Right lung (tissue), 10 donors: ENCODE results near the gene CPSF7. TPM values are rescaled to one million over a fixed set of nuclear protein-coding genes. Genes with fewer than 3 reads are reported as not detected.
"Not testable (repeated sequence)": the region's sequence is repeated elsewhere in the genome, so short reads cannot be mapped to it uniquely, and the experiment has no call there.

ENCODE experiments used
- DNase-seq, 2 donors: peaks; one replicate each; pipeline ENCODE4 v3.0.0-alpha.2; 2013
- long read RNA-seq, 8 donors: transcript quantifications; one replicate each; lab custom pipeline, GENCODE V29; 2026
- polyA plus RNA-seq, 5 donors: library from polyadenylated mRNA; unstranded; fragments of 120-200 nt; gene quantifications; one replicate each; pipeline versions ENCODE4 v1.2.1 to v1.2.3, GENCODE V29; 2013; ENCODE audit warnings: inconsistent platforms in 1 of 5, low replicate concordance in 1 of 5; ENCODE audit not compliant: insufficient read length in 5 of 5, insufficient read depth in 1 of 5

CPSF7 gene, protein sequence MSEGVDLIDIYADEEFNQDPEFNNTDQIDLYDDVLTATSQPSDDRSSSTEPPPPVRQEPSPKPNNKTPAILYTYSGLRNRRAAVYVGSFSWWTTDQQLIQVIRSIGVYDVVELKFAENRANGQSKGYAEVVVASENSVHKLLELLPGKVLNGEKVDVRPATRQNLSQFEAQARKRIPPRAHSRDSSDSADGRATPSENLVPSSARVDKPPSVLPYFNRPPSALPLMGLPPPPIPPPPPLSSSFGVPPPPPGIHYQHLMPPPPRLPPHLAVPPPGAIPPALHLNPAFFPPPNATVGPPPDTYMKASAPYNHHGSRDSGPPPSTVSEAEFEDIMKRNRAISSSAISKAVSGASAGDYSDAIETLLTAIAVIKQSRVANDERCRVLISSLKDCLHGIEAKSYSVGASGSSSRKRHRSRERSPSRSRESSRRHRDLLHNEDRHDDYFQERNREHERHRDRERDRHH
- 100 to 1,000 TPM in 4 of 5 donors, 10 to 100 TPM in 1; 97.9 to 126 (median 112) TPM for polyA plus RNA-seq
- long read RNA-seq, donor 1, transcript CPSF7-202 (10 exons, 3,650 nt): minor isoform, 6 of 153 reads
- long read RNA-seq, donor 1, transcript CPSF7-205 (10 exons, 3,524 nt): major isoform, 7 of 153 reads
- long read RNA-seq, donor 1, transcript CPSF7-222 (6 exons, 722 nt): minor isoform, 5 of 153 reads
- long read RNA-seq, donor 1, partial matches to known transcripts: 89 of 153 reads
- long read RNA-seq, donor 1, other reads (novel, unspliced or antisense): 43 of 153 reads
- long read RNA-seq, donor 2, transcript CPSF7-202 (10 exons, 3,650 nt): minor isoform, 5 of 18 reads
- long read RNA-seq, donor 2, transcript CPSF7-205 (10 exons, 3,524 nt): major isoform, 6 of 18 reads
- long read RNA-seq, donor 2, partial matches to known transcripts: 6 of 18 reads
- long read RNA-seq, donor 2, other reads (novel, unspliced or antisense): 0 of 18 reads
- long read RNA-seq, donor 3, partial matches to known transcripts: 15 of 16 reads
- long read RNA-seq, donor 3, other reads (novel, unspliced or antisense): 0 of 16 reads
- long read RNA-seq, donor 4, partial matches to known transcripts: 15 of 20 reads
- long read RNA-seq, donor 4, other reads (novel, unspliced or antisense): 0 of 20 reads
- long read RNA-seq, donor 5, transcript CPSF7-205 (10 exons, 3,524 nt): minor isoform, 6 of 182 reads
- long read RNA-seq, donor 5, transcript CPSF7-202 (10 exons, 3,650 nt): major isoform, 8 of 182 reads
- long read RNA-seq, donor 5, partial matches to known transcripts: 107 of 182 reads
- long read RNA-seq, donor 5, other reads (novel, unspliced or antisense): 56 of 182 reads
- long read RNA-seq, donor 6, transcript CPSF7-205 (10 exons, 3,524 nt): major isoform, 9 of 41 reads
- long read RNA-seq, donor 6, transcript CPSF7-202 (10 exons, 3,650 nt): minor isoform, 5 of 41 reads
- long read RNA-seq, donor 6, partial matches to known transcripts: 23 of 41 reads
- long read RNA-seq, donor 6, other reads (novel, unspliced or antisense): 0 of 41 reads
- long read RNA-seq, donor 7, transcript CPSF7-205 (10 exons, 3,524 nt): major isoform, 7 of 121 reads
- long read RNA-seq, donor 7, partial matches to known transcripts: 65 of 121 reads
- long read RNA-seq, donor 7, other reads (novel, unspliced or antisense): 43 of 121 reads
- long read RNA-seq, donor 8, partial matches to known transcripts: 6 of 17 reads
- long read RNA-seq, donor 8, other reads (novel, unspliced or antisense): 0 of 17 reads

DNA sequence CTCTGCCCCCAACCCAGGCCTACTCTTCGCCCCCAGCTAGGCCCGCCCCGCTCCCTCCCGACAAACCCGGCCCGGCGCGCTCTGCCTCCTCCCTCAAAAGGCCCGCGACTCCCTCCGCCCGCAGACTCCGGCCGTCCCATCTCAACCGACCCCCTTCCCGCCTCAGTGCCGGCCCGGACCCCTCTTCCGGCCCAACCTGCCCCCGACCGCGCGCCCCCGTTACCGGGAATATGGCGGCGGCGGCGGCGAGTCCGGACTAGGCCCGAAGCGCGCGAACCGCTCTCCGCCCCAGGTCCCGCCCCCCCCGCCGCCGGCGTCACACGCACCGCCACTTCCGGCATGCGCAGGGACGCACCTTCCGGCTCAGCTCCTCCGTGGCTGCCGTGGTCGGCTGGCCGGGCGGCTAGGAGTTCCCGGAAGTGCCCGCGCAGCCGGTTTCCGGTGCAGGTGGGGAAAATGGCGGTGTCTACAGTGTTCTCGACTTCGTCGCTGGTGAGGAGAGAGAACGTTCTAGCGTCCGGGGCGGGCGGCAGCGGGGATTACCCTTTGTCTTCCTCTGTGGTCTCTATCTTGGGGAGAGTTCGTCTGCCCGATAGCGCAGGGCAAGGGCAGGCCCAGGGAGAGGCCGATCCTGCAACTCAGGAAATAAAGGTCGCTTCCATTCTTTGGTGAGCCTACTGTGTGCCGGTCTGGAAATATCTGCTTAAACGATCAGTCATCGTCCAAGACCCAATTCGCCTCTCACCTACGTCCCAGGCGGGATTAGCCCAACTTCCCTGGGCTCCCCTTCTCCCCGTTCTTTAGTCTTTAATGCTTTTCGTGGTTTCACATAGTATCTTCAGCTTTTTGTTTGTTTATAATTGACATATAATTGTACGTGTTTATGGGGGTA lies at the start of gene CPSF7, which contains the start of gene SDHAF2:
CPSF7 (minus strand) TSS at position 285 of the 892 bp plus-strand sequence. CDS start 740 bp downstream, outside the sequence.
SDHAF2 (plus strand) TSS at position 434 of the 892 bp plus-strand sequence; CDS start at position 457, 23 bp downstream.
- peak; percentile 94 to 96 for DNase-seq

DNA sequence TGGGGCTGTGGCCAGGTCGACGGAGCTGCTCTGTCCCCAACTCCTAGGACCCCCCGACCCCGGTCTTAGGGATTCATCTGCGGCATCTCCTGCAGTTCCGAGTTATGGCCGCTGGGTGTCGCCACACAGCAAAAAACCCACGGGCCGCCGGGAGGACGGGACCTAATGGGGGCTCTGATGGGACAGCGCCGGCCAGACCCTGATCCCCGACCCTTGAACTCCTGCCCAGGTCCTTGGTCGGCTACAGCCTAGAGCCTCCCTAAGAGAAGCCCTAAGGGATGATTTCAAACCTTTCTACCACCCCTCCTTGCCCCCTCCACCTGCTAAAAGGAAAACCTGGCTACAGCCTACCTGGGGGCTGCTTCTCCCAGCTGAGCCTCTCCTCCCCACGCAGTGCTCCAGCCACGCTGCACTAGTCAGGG lies 48.0 kb upstream of the CPSF7 start:
- DNase-seq: peak in 1 of 2 donors; percentile 26

DNA sequence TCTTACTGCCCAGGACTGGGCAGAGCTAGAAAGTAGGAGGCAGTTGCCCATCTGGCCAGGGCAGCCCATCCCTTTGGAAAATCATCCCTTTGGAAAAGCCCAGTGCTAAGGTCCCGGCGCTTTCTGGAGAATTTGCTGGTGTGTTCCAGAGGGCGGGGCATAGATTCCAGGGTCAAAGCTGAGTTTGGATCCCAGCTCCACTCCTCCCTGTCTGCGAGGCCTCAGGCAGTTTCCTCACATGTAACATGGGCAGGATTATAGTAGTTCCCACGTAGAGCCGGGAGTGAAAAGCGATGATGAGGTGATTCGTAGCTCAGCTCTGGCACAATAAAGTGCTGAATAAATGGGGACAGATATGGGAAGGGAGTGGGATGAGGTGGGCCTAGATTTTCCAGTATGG lies 47.4 kb upstream of the CPSF7 start:
- no peak for DNase-seq

DNA sequence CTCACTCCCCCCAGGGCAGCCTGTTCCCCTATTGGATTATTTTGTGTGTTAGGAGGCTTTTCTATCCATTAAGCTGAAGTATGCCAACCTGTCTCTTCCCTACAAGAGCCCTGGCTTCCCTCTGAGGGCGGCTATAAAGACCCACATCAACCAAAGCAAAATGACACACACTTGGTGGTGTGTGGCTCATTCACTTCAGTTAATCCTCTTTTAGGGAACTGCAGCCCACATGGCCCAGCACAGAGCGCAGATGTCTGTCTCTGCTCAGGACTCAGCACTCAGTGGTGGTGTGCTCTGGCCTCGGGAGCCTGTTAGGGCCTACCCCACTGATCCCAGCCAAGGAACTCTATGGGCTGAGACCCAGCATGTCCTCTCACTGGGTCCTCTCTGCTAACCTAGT lies 46.6 kb upstream of the CPSF7 start:
- DNase-seq: no peak

DNA sequence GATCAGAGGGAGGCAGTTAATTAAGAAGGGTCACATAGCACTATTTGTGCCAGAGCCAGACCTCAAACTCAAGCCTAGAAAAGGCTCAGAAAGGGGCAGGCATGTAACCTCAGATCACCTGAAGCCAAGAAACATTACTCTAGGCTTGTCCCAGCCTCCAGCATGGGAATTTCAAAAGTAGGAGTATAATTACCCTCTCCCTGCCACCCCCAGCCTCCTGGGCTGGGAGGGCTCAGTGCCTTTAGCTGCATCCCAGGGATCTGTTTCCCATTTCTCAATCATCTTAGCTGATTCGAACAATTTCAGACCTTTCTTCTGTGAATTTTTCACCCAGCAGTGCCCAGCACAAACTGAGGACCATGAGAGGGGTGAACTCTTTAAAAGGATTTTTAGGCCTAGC lies 45.7 kb upstream of the CPSF7 start:
- no peak for DNase-seq

DNA sequence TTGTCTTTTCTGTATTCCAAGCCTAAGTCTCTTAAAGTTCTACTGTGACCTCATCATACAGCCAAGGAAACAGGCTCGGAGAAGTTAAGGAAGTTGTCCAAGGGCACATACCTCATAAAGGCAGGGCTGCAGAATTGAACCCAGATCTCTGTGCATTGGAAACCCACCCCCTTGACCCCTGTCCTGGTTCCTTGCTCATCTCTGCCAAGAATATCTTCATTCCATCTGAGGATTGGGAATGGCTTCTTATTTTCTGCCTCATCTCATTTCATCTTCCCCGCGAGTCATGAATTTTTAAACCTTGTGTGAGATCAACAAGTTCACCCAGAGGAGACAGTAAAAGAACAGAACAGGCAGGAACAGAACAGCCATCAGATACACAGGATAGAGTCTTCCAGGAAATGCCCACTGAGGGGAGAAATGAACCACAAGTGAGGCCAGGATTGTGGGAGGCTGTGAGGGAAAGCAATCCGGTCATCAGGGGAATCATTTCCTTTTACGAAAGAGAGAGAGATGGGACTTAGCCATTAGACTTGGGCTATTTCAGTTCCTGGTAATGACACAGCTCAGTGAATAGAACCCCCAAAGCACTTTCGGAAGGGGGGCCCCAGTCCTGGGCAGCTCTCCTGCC lies 44.4 kb upstream of the CPSF7 start:
- no peak for DNase-seq

DNA sequence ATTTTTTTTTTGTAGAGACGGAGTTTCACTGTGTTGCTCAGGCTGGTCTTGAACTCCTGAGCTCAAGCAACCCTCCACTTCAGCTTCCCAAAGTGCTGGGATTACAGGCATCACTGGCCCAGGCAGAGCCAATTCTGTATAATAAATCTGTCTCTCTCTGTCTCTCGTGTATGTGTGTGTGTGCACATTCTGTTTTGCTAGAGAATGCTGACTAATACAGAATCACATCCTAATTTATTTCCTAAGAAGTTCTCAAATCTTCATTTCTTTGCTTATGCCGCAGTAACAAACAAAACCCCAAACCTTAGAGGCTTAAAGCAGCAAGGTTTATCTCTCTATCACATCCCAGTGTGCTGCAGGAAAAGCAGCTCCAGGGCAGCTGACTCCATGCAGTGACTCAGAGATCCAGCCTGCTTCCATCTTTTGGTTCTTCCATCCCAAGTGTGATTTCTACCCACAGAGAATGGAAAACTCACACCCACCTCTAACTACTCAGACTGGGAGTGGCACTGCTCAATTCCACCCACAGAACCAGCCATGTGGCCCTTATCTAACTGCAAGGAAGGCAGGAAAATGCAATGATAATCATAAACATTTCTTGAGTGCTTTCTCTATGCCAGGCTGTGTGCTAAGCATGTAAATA lies 43.7 kb upstream of the CPSF7 start:
- DNase-seq: no peak

DNA sequence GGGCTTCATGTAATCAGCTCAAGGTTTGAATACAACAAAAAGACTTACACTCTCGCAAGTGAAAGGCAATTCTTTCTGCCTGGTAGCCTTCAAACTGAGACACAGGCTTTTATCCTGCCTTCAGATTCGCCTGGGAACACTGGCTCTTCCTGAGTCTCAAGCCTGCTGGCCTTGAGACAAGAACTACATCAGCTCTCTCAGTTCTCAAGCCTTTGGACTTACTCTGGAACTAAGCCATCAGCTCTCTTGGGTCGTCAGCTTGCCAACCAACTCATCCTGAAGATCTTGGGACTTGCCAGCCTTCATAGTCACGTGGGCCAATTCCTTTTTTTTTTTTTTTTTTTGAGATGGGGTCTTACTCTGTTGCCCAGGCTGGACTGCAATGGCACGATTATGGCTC lies 43.1 kb upstream of the CPSF7 start:
- no peak for DNase-seq

DNA sequence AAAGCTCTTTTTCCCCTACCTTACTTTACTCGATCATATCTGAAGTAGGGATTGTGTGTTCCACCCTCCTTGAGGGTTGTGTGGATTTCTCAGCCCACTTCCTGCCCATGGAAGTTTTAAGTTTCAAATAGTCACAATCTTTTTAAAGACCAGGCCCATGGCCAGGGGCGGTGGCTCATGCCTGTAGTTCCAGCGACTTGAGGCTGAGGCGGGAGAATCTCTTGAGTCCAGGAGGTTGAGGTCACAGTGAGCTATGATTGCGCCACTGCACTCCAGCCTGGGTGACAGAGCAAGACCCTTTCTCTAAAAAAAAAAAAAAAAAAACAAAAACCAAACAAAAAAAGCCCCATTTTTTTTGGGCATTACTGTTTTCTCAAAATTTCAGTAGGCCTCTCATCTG lies 42.5 kb upstream of the CPSF7 start:
- DNase-seq: no peak

DNA sequence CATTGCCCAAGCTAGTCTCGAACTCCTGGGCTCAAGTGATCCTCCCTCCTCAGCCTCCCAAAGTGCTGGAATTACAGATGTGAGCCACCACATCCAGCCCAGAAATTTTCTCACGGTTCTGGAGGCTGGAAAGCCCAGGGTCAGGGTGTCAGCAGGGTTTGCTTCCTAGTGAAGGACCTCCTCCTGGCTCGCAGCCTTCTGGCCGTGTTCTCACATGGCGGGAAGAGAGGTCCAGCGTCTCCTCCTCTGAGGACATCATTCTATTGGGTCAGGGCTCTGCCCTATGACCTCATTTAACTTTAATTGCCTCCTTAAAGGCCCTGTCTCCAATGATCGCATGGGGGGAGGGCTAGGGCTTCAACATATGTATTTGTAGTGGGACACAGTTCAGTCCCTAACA lies 38.2 kb upstream of the CPSF7 start:
- no peak for DNase-seq

DNA sequence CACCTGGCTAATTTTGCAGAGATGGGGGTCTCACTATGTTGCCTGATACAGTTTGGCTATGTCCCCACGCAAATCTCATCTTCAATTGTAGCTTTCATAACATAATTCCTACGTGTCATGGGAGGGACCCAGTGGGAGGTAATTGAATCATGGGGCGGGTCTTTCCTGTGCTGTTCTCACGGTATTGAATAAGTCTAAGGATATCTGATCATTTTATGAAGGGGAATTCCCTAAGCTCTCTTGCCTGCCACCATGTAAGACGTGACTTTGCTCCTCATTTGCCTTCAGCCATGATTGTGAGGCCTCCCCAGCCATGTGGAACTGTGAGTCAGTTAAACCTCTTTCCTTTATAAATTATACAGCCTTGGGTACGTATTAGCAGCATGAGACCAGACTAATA lies 37.8 kb upstream of the CPSF7 start:
- not testable (repeated sequence) for DNase-seq

DNA sequence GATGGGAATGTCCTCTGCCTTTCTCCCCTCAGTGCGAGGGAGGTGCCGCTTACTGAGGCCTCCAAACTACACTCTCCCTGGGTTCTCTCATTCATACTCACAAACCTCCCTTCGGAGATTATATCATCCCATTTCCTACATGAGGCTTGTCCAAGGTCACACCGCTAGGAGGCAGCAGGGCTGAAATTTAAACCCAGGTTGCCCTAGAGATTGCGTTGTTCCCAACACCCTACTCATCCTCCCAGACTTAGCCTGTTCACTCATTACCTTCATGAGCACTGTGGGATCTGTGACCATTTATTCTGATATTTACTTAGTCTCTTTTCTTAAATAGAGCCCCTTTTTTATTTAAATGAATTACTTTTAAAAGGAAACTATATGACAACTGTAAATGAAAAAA lies 31.2 kb upstream of the CPSF7 start:
- DNase-seq: no peak

DNA sequence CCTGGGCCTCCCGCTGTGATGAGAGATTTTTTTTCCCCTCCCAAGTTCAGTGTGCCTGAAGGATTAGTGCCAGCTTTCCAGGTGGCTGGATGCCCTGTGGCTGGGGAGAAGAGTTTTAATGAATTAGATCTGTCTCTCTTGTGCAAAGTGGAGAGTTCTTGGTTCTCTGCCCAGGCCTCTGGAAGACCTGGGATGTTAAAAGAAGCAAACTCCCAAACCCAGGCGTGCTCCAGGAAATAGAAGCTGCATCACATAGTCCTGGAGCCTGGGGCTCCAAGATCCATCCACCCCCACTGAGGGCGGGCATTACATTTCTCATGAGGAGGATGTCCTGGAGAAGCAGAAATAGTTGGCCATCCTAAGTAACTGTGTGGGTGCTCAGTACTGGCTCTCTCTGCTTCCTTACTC lies 30.7 kb upstream of the CPSF7 start:
- DNase-seq: no peak

DNA sequence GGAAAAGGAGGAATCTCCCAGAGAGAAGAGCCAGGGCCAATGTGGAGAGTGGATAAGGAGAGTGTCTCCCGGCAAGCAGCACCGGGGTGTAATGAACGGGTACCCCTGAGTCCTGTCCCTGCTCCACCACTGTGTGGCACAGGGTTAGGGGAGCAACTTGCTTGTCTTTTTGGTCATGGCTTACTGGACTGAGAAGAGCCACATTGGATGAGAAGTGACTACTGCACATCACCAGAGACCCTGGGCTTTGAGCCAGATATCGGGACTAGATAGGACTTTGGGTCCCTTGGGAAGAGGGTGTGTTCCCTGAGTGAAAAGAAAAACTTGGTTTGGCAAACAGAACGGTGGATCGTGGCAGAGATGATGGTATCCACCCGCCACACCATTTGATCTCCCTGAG lies 24.7 kb upstream of the CPSF7 start:
- DNase-seq: no peak

DNA sequence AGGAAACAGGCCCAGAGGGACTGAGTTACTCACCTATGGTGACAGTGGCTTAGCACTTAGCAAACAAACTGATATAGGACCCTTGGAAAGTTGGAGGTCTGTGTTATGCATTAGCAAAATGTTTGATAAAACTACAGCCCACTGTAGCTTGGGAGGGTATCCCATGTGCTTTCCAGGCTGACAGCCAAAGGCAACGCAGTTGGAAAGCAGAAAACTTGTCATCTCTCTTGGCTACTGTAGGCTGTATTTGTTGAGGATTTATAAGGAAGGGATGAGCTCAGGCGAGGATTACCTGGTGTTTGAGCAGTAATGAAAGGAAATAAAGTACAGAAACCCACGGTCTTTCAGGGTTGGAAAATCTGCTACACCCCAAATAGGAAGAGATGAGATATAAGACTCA lies 23.9 kb upstream of the CPSF7 start:
- DNase-seq: no peak

DNA sequence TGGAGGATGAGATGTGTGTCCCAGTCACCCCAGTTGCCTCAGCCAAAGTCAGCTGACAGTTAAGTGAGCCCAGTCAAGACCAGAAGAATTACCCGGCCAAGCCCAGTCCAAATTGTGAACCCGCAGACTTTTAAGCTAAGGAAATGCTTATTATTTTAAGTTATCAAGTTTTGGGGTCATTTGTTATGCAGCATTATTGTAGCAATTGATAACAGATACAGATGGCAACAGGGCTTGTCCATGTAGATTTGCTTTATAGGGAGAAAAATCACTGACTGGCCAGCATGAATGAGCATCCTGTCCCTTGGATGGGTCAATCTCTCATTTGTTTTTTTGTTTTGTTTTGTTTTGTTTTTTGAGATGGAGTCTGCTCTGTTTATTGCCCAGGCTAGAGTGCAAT lies 23.1 kb upstream of the CPSF7 start:
- no peak for DNase-seq

DNA sequence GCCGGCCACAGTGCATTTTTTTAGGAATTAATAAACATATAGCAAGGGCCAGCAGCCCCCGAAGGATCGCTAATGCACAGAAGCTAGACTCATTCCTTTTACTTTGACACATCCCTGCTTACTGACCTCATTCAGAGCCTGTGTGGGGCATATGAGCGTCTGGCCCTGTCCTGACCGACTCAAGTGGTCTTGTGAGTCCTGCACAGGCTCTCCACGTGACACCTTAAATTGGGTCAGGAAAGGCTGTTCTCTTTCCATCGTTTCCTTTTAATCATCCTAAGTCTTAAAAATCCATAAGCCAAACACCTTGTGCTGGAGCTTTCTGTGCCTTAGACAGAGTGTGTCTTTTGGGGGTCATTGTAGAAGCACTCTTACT lies 18.8 kb upstream of the CPSF7 start:
- no peak for DNase-seq
